Endothelial cell of umbilical vein (primary cell): ENCODE results near the gene MAGI1. TPM values are rescaled to one million over a fixed set of nuclear protein-coding genes. Genes with fewer than 3 reads are reported as not detected.

Experiments used
- BruUV-seq: library from RNA; stranded (reverse); fragments of 400-500 nt; replicated peaks from 2 replicates; lab custom pipeline; 2021; lab: Mats Ljungman, UMichigan
- CTCF ChIA-PET: fragments of 300-600, 350-600 bp; sonication (Branson Sonifier 250); formaldehyde crosslinking; loops from one replicate; lab custom pipeline; 2021; ENCODE audit warnings: antibody characterized with exemption, inconsistent platforms; lab: Charles Lee
- POLR2A ChIA-PET: fragments of 300-600, 350-600 bp; sonication (Branson Sonifier 250); formaldehyde crosslinking; loops from one replicate; lab custom pipeline; 2021; ENCODE audit warnings: antibody characterized with exemption, inconsistent platforms; lab: Charles Lee
- DNase-seq: peaks from one replicate; pipeline ENCODE4 v3.0.0-alpha.2; 2011; ENCODE audit warnings: low read depth, low spot score
- FAIRE-seq: peaks from 2 replicates; lab custom pipeline; 2011; peaks lifted over from hg19 to GRCh38; lab: Jason Lieb, UNC
- H2AFZ ChIP-seq: 2 replicates; pipeline ENCODE4 v1.6.0; 2012; ENCODE audit warnings: low read depth, low read length, control low read depth, inconsistent platforms
- H3K27ac ChIP-seq: 2 replicates; pipeline ENCODE4 v1.5.1; 2011; ENCODE audit warnings: low read depth, mild to moderate bottlenecking, control low read depth, low read length, moderate library complexity; ENCODE audit not compliant: insufficient read depth
- H3K27me3 ChIP-seq, 2 experiments: 2 replicates each; pipeline versions ENCODE4 v1.6.0 to v1.6.1; 2011; ENCODE audit warnings: low read length in 2 of 2, mixed read lengths in 1 of 2; ENCODE audit not compliant: control insufficient read depth in 2 of 2, insufficient read depth in 2 of 2
- H3K36me3 ChIP-seq, 2 experiments: 2 replicates in 1 of 2; 3 replicates in 1 of 2; pipeline ENCODE4 v1.5.1; 2011; ENCODE audit warnings: low read length in 2 of 2, mild to moderate bottlenecking in 1 of 2, moderate library complexity in 1 of 2; ENCODE audit not compliant: control insufficient read depth in 2 of 2, insufficient read depth in 2 of 2; ENCODE audit errors: extremely low read depth in 1 of 2
- H3K4me1 ChIP-seq: 3 replicates; pipeline ENCODE4 v1.5.1; 2011; ENCODE audit warnings: mild to moderate bottlenecking, low read length; ENCODE audit not compliant: control insufficient read depth, insufficient read depth; ENCODE audit errors: extremely low read depth
- H3K4me2 ChIP-seq: 2 replicates; pipeline ENCODE4 v1.6.1; 2011; ENCODE audit warnings: low read length, control low read depth, mixed read lengths; ENCODE audit not compliant: insufficient read depth
- H3K4me3 ChIP-seq, 3 experiments: fragments of 200-600 bp in 1 of 3; sonication (generic), shearing (Covaris generic) in 1 of 3; replicated peaks in 1 of 3; 2 replicates each; pipeline ENCODE4 v1.5.1; 2011 to 2016; ENCODE audit warnings: control low read depth in 3 of 3, low read length in 3 of 3, mild to moderate bottlenecking in 2 of 3, inconsistent platforms in 1 of 3, low read depth in 1 of 3, moderate library complexity in 1 of 3; ENCODE audit not compliant: insufficient read depth in 1 of 3
- H3K79me2 ChIP-seq: 2 replicates; pipeline ENCODE4 v1.6.0; 2012; ENCODE audit warnings: low read length, inconsistent platforms; ENCODE audit not compliant: control insufficient read depth, insufficient read depth
- H3K9ac ChIP-seq: replicated peaks from 2 replicates; pipeline ENCODE3; 2011; ENCODE audit warnings: low read length, control low read depth; ENCODE audit not compliant: insufficient read depth; ENCODE audit errors: extremely low read depth
- H3K9me1 ChIP-seq: replicated peaks from 3 replicates; pipeline ENCODE4 v1.6.0; 2011; ENCODE audit warnings: mild to moderate bottlenecking, low read length; ENCODE audit not compliant: control insufficient read depth, insufficient read depth; ENCODE audit errors: extremely low read depth
- H3K9me3 ChIP-seq: replicated peaks from 2 replicates; pipeline ENCODE4 v1.5.1; 2012; ENCODE audit warnings: low read length, inconsistent platforms; ENCODE audit not compliant: control insufficient read depth, insufficient read depth
- H4K20me1 ChIP-seq: replicated peaks from 2 replicates; pipeline ENCODE3; 2011; ENCODE audit warnings: mild to moderate bottlenecking, low read length; ENCODE audit not compliant: control insufficient read depth, insufficient read depth; ENCODE audit errors: extremely low read depth
- EZH2 ChIP-seq: IDR thresholded peaks from 2 replicates; pipeline ENCODE4 v1.6.1; 2012; ENCODE audit warnings: borderline replicate concordance, low read depth, mild to moderate bottlenecking, moderate library complexity, low read length, inconsistent platforms; ENCODE audit not compliant: severe bottlenecking
- FOS ChIP-seq: IDR thresholded peaks from 2 replicates; pipeline ENCODE4 v1.6.1; 2011; ENCODE audit warnings: mild to moderate bottlenecking, low read length, moderate library complexity, borderline replicate concordance; ENCODE audit not compliant: insufficient read depth
- GATA2 ChIP-seq: IDR thresholded peaks from 2 replicates; pipeline ENCODE4 v1.7.0; 2011; ENCODE audit warnings: low read depth, mild to moderate bottlenecking, moderate library complexity, mixed read lengths, low read length; ENCODE audit not compliant: insufficient read length, insufficient read depth
- JUN ChIP-seq: IDR thresholded peaks from 2 replicates; pipeline ENCODE4 v1.6.1; 2011; ENCODE audit warnings: borderline replicate concordance, low read depth; ENCODE audit not compliant: insufficient read length, insufficient read depth
- MYC ChIP-seq: IDR thresholded peaks from one replicate; pipeline ENCODE4 v1.6.1; 2011; ENCODE audit warnings: mild to moderate bottlenecking, low read depth, low read length
- POLR2A ChIP-seq: IDR thresholded peaks from 2 replicates; pipeline ENCODE4 v1.6.1; 2012; ENCODE audit warnings: low read depth, mild to moderate bottlenecking, control low read depth, low read length
- POLR2AphosphoS5 ChIP-seq: IDR thresholded peaks from 2 replicates; pipeline ENCODE4 v1.6.1; 2012; ENCODE audit warnings: low read depth, mild to moderate bottlenecking, control low read depth, low read length, moderate library complexity; ENCODE audit not compliant: insufficient read depth
- dilution Hi-C: fragments of 300-500 bp; cut with MboI; formaldehyde crosslinking; loops from one replicate; pipeline ENCODE4 v1.15.0; 2019; ENCODE audit warnings: low sequenced_read_pairs; ENCODE audit not compliant: extremely low pct_ligation_motif_present
- intact Hi-C: fragments of 100-400 bp; cut with micrococcal nuclease; formaldehyde crosslinking; loops from one replicate; pipeline ENCODE4 v1.10.0; 2022
- polyA plus RNA-seq, 4 experiments: library from polyadenylated mRNA; depleted of rRNA in 3 of 4; stranded (reverse) in 3 of 4; unstranded in 1 of 4; fragments of >200 nt; gene quantifications; 2 replicates each; pipeline versions ENCODE4 v1.2.1 to v1.2.3, GENCODE V29; 2011 to 2012; ENCODE audit warnings: missing spikeins in 1 of 4
- total RNA-seq: library from RNA; stranded (reverse); gene quantifications from 2 replicates; pipeline ENCODE4 v1.2.3, GENCODE V29; 2021
- TF ChIP-seq, protein P1 (sequence below), 2 donors: IDR thresholded peaks; 1 replicate in 1 of 2; 2 replicates in 1 of 2; pipeline ENCODE4 v1.5.1; 2011; ENCODE audit warnings: low read length in 2 of 2, mild to moderate bottlenecking in 2 of 2, moderate library complexity in 2 of 2, control low read depth in 1 of 2, inconsistent platforms in 1 of 2, low read depth in 1 of 2; ENCODE audit not compliant: insufficient read depth in 1 of 2; ENCODE audit errors: extremely low read depth in 1 of 2
- TF ChIP-seq, protein P2 (sequence below): IDR thresholded peaks from 2 replicates; pipeline ENCODE4 v1.6.1; 2011; ENCODE audit not compliant: insufficient read depth, insufficient read length

The MAGI1 gene
- total and polyA plus RNA-seq, 2 donors (not counting 3 experiments of a cell fraction or from before 2014, with no cell fraction given), result 10.1 to 47.9 TPM

DNA sequence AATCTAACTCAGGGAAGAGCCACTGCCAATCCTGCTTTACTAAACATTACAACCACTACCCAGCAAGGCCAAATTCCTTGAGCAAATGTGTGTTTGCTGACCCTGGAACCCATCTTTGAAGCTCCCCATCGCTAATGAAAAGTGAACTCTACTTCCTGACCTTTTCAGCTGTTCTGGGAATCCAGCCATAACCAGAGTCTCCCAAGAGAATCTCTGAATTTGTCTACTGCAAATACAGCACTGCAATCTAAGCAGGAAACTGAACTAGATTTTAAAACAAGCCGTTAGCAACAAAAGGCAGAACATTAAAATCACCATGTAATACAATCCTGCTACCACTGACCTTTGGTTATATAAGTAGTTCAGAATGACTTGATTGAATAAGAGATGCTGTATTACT, 309.2 kb downstream of the MAGI1 start:
- Histone ChIP-seq H3K36me3 (no peaks in the 10 kb centered on the region), H3K79me2 (no peaks in the 10 kb centered on the region), H4K20me1 (peaks cover 7% of the 10 kb centered on the region), H3K9me3 (no peaks in the 10 kb centered on the region), H3K4me1 (no peaks in the 10 kb centered on the region), H3K27me3 (no peaks in the 10 kb centered on the region), H3K9ac (no peak overlapping the region), H3K9me1 (no peaks in the 10 kb centered on the region), H3K27ac (no peak overlapping the region), H2AFZ (no peak overlapping the region), H3K4me3 (no peak overlapping the region), H3K4me2 (no peak overlapping the region)
- no TSS peak for BruUV-seq
- ChIA-PET POLR2A (no interaction called here), CTCF (interaction anchor here (0.8 to 1.7 kb wide), 6 partner anchors 12 to 1196 kb away, joined by 3 to 6 read pairs (median 3); no protein-coding TSS in a partner anchor)
- DNase-seq (peak; percentile 77), FAIRE-seq (no peak)
- dilution Hi-C loops, result no loop called here
- intact Hi-C loops, result no loop called here
- no peak for TF ChIP-seq POLR2AphosphoS5
- no peak for TF ChIP-seq MYC
- TF ChIP-seq, protein P1, sequence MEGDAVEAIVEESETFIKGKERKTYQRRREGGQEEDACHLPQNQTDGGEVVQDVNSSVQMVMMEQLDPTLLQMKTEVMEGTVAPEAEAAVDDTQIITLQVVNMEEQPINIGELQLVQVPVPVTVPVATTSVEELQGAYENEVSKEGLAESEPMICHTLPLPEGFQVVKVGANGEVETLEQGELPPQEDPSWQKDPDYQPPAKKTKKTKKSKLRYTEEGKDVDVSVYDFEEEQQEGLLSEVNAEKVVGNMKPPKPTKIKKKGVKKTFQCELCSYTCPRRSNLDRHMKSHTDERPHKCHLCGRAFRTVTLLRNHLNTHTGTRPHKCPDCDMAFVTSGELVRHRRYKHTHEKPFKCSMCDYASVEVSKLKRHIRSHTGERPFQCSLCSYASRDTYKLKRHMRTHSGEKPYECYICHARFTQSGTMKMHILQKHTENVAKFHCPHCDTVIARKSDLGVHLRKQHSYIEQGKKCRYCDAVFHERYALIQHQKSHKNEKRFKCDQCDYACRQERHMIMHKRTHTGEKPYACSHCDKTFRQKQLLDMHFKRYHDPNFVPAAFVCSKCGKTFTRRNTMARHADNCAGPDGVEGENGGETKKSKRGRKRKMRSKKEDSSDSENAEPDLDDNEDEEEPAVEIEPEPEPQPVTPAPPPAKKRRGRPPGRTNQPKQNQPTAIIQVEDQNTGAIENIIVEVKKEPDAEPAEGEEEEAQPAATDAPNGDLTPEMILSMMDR (IDR thresholded peaks at IDR 0.05; ENCODE audit: extremely low read depth in 1 of 2, insufficient read depth in 1 of 2, low read depth in 1 of 2, low read length in 2 of 2), result no peak

DNA sequence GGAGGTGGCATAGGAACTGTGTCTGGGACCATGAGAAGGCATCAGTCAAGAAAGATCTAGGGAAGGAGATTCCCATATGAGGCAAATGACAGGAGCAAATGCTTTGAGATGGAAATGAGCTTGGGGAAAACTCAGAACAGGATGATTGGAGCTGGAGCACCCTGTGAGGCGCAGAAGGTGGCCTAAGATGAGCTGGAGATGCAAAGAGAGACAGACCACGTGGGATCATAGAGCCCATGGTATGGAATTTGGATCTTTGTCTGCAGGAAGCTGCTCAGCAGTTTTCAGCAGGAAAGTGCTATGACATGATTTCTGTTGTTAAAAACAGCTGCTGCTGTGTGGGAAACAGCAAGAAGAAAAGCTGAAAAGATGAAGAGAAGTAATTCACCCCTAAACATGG, 310.6 kb downstream of the MAGI1 start:
- H3K4me2 ChIP-seq, result no peak overlapping the region
- H3K9me3 ChIP-seq, result no peaks in the 10 kb centered on the region
- no peaks in the 10 kb centered on the region for H3K36me3 ChIP-seq
- H3K4me1 ChIP-seq, result no peaks in the 10 kb centered on the region
- no peaks in the 10 kb centered on the region for H3K27me3 ChIP-seq
- dilution Hi-C loops, result no loop called here
- TF ChIP-seq GATA2, result no peak
- TF ChIP-seq FOS, result no peak
- no peak for TF ChIP-seq MYC
- no peak for TF ChIP-seq POLR2AphosphoS5
- no peak for TF ChIP-seq POLR2A
- no peak for TF ChIP-seq JUN
- TF ChIP-seq EZH2, result no peak
- TF ChIP-seq, protein P1 (IDR thresholded peaks at IDR 0.05; ENCODE audit: extremely low read depth in 1 of 2, insufficient read depth in 1 of 2, low read depth in 1 of 2, low read length in 2 of 2), result no peak
- TF ChIP-seq, protein P2, sequence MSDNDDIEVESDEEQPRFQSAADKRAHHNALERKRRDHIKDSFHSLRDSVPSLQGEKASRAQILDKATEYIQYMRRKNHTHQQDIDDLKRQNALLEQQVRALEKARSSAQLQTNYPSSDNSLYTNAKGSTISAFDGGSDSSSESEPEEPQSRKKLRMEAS, result no peak
- DNase-seq (no peak), FAIRE-seq (no peak)
- no peak overlapping the region for H3K9ac ChIP-seq
- ChIA-PET POLR2A (interaction anchor here (0.6 kb wide), 1 partner anchor 329 kb away, joined by 3 read pairs; no protein-coding TSS in a partner anchor), CTCF (interaction anchor here (0.9 to 1.2 kb wide), 3 partner anchors 23 to 158 kb away, joined by 3 read pairs; no protein-coding TSS in a partner anchor)
- no peak overlapping the region for H2AFZ ChIP-seq
- H3K79me2 ChIP-seq, result no peaks in the 10 kb centered on the region
- H4K20me1 ChIP-seq, result peaks cover 7% of the 10 kb centered on the region
- no peak overlapping the region for H3K4me3 ChIP-seq
- BruUV-seq, result no TSS peak
- intact Hi-C loops, result no loop called here
- no peak overlapping the region for H3K27ac ChIP-seq
- no peaks in the 10 kb centered on the region for H3K9me1 ChIP-seq
